Testis (tissue), 2 donors: ENCODE measurements around the gene SCYGR2.

Source experiments
- POLR2A ChIP-seq: fragments of 450-650 bp; IDR thresholded peaks from one replicate; pipeline ENCODE4 v1.6.1; 2017; ENCODE audit warnings: antibody characterized with exemption, mild to moderate bottlenecking, moderate library complexity
- TF ChIP-seq, protein P1 (sequence below), 3 experiments: fragments of 450-650 bp in 2 of 3; fragments of 200-600 bp in 1 of 3; sonication (generic) in 1 of 3; IDR thresholded peaks; one replicate each; pipeline ENCODE4 v1.5.1; 2016 to 2019; ENCODE audit warnings: antibody characterized with exemption in 3 of 3, mild to moderate bottlenecking in 2 of 3, moderate library complexity in 1 of 3

DNA sequence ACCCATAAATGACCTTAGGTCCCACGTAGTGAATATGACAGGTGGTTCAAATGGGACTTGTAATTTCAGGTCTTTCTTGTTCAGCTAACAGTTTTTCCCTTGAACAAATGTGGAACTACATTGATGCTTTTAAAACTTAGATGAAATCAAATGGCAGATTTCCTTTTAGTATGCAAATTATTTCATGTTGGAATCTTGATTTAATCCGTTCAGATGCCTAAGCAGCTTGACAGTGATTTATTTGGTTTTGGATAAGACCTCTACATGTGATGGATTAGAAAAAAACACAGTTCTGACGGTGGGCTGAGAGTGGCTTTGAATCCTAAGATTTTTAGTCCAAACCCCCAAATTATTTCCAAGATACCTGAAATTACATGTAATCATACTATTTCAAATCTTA is 35.5 kb downstream of the SCYGR2 start:
- TF ChIP-seq POLR2A: no peak
- TF ChIP-seq, protein P1, sequence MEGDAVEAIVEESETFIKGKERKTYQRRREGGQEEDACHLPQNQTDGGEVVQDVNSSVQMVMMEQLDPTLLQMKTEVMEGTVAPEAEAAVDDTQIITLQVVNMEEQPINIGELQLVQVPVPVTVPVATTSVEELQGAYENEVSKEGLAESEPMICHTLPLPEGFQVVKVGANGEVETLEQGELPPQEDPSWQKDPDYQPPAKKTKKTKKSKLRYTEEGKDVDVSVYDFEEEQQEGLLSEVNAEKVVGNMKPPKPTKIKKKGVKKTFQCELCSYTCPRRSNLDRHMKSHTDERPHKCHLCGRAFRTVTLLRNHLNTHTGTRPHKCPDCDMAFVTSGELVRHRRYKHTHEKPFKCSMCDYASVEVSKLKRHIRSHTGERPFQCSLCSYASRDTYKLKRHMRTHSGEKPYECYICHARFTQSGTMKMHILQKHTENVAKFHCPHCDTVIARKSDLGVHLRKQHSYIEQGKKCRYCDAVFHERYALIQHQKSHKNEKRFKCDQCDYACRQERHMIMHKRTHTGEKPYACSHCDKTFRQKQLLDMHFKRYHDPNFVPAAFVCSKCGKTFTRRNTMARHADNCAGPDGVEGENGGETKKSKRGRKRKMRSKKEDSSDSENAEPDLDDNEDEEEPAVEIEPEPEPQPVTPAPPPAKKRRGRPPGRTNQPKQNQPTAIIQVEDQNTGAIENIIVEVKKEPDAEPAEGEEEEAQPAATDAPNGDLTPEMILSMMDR (IDR thresholded peaks at IDR 0.05): no peak
